ENCODE results near the gene NLRP6.
"Not testable (repeated sequence)": the region's sequence is repeated elsewhere in the genome, so short reads cannot be mapped to it uniquely, and the experiment has no call there.

Gene NLRP6

DNA sequence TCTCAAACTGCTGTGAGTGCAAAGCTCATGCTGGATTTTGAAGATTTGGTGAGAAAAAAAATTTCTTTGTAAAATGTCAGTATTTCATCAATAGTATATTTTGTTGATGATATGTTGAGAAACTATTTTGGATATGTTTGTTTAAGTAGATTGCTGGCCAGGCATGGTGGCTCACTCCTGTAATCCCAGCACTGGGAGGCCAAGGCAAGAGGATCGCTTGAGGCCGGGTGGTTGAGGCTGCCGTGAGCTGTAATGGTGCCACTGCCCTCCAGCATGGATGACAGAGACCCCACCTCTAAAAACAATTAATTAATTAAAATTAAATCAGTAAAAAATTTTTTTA lies 49.3 kb downstream of the NLRP6 start:
- Histone ChIP-seq H3K27ac (ENCODE audit: poor library complexity, severe bottlenecking) (no peak overlapping the region), H3K4me3 (ENCODE audit: severe bottlenecking) (no peak overlapping the region), H3K27me3 (ENCODE audit: insufficient read depth, poor library complexity, severe bottlenecking) (no peaks in the 10 kb centered on the region), H3K4me1 (ENCODE audit: insufficient read depth, poor library complexity, severe bottlenecking) (no peaks in the 10 kb centered on the region), H3K9me3 (ENCODE audit: severe bottlenecking) (no peaks in the 10 kb centered on the region), H3K36me3 (ENCODE audit: low read depth) (no peaks in the 10 kb centered on the region)
- no peak for DNase-seq (ENCODE audit: low spot score)
- TF ChIP-seq, protein P1, sequence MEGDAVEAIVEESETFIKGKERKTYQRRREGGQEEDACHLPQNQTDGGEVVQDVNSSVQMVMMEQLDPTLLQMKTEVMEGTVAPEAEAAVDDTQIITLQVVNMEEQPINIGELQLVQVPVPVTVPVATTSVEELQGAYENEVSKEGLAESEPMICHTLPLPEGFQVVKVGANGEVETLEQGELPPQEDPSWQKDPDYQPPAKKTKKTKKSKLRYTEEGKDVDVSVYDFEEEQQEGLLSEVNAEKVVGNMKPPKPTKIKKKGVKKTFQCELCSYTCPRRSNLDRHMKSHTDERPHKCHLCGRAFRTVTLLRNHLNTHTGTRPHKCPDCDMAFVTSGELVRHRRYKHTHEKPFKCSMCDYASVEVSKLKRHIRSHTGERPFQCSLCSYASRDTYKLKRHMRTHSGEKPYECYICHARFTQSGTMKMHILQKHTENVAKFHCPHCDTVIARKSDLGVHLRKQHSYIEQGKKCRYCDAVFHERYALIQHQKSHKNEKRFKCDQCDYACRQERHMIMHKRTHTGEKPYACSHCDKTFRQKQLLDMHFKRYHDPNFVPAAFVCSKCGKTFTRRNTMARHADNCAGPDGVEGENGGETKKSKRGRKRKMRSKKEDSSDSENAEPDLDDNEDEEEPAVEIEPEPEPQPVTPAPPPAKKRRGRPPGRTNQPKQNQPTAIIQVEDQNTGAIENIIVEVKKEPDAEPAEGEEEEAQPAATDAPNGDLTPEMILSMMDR (IDR thresholded peaks at IDR 0.05; ENCODE audit: poor library complexity, severe bottlenecking), result no peak
- ATAC-seq (ENCODE audit: low read depth), result no peak

DNA sequence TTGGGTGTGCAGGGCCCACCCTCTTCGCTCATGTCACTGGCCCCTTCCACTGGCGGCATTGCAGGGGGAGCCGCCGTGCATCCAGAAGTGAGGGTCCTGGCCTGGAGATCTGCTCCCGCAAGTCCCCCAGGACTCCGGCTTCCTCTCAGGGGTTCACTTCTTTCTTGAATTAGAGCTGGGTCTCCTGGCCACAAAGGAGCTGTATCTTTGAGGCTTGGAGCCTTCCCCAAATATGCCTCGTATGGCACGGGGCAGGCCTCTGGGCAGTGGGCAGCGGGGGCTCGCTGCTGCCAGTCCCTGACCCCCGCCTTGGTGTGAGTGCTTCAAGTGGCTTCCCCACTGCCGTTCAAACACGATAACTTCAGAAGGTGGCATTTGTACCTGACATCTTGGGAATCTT lies 49.8 kb downstream of the NLRP6 start:
- H3K27ac ChIP-seq (ENCODE audit: poor library complexity, severe bottlenecking), result no peak overlapping the region
- no peaks in the 10 kb centered on the region for H3K4me1 ChIP-seq (ENCODE audit: insufficient read depth, poor library complexity, severe bottlenecking)
- TF ChIP-seq, protein P1 (IDR thresholded peaks at IDR 0.05; ENCODE audit: poor library complexity, severe bottlenecking), result no peak

GRCh38 chr11:328516-329100 lies 50.4 kb downstream of the NLRP6 start:
- H3K27me3 ChIP-seq (ENCODE audit: insufficient read depth, poor library complexity, severe bottlenecking); H3K4me1 ChIP-seq (ENCODE audit: insufficient read depth, poor library complexity, severe bottlenecking); H3K27ac ChIP-seq (ENCODE audit: poor library complexity, severe bottlenecking); H3K9me3 ChIP-seq (ENCODE audit: severe bottlenecking); DNase-seq (ENCODE audit: low spot score); H3K36me3 ChIP-seq (ENCODE audit: low read depth); H3K4me3 ChIP-seq (ENCODE audit: severe bottlenecking); ATAC-seq (ENCODE audit: low read depth): not testable (repeated sequence)

More for the DNA sequence above, 49.8 kb downstream of the NLRP6 start:
- Histone ChIP-seq H3K9me3 (ENCODE audit: severe bottlenecking) (no peaks in the 10 kb centered on the region), H3K27me3 (ENCODE audit: insufficient read depth, poor library complexity, severe bottlenecking) (no peaks in the 10 kb centered on the region), H3K4me3 (ENCODE audit: severe bottlenecking) (no peak overlapping the region), H3K36me3 (ENCODE audit: low read depth) (no peaks in the 10 kb centered on the region)
- ATAC-seq (ENCODE audit: low read depth), result no peak
- DNase-seq (ENCODE audit: low spot score), result no peak

GRCh38 chr11:329886-330253 lies 51.7 kb downstream of the NLRP6 start:
- ATAC-seq (ENCODE audit: low read depth), result no peak
- no peak overlapping the region for H3K27ac ChIP-seq (ENCODE audit: poor library complexity, severe bottlenecking)

GRCh38 chr11:330307-330693 lies 52.1 kb downstream of the NLRP6 start:
- H3K36me3 ChIP-seq (ENCODE audit: low read depth), result no peaks in the 10 kb centered on the region
- DNase-seq (ENCODE audit: low spot score) (no peak), ATAC-seq (ENCODE audit: low read depth) (no peak)
- TF ChIP-seq, protein P1 (IDR thresholded peaks at IDR 0.05; ENCODE audit: poor library complexity, severe bottlenecking), result no peak
- no peak overlapping the region for H3K27ac ChIP-seq (ENCODE audit: poor library complexity, severe bottlenecking)
- H3K27me3 ChIP-seq (ENCODE audit: insufficient read depth, poor library complexity, severe bottlenecking), result no peaks in the 10 kb centered on the region
- H3K4me1 ChIP-seq (ENCODE audit: insufficient read depth, poor library complexity, severe bottlenecking), result no peaks in the 10 kb centered on the region
- no peaks in the 10 kb centered on the region for H3K9me3 ChIP-seq (ENCODE audit: severe bottlenecking)
- H3K4me3 ChIP-seq (ENCODE audit: severe bottlenecking), result no peak overlapping the region

More at GRCh38 chr11:329886-330253, 51.7 kb downstream of the NLRP6 start:
- TF ChIP-seq, protein P1 (IDR thresholded peaks at IDR 0.05; ENCODE audit: poor library complexity, severe bottlenecking), result no peak
- DNase-seq (ENCODE audit: low spot score), result no peak
- Histone ChIP-seq H3K36me3 (ENCODE audit: low read depth) (no peaks in the 10 kb centered on the region), H3K4me3 (ENCODE audit: severe bottlenecking) (no peak overlapping the region), H3K27me3 (ENCODE audit: insufficient read depth, poor library complexity, severe bottlenecking) (no peaks in the 10 kb centered on the region), H3K9me3 (ENCODE audit: severe bottlenecking) (no peaks in the 10 kb centered on the region), H3K4me1 (ENCODE audit: insufficient read depth, poor library complexity, severe bottlenecking) (no peaks in the 10 kb centered on the region)

Data from RWPE2 (cell line).